Measurements from ENCODE around the gene OR6C6. TPM values are rescaled to one million over a fixed set of nuclear protein-coding genes. Genes with fewer than 3 reads are reported as not detected.
"Not testable (repeated sequence)": the region's sequence is repeated elsewhere in the genome, so short reads cannot be mapped to it uniquely, and the experiment has no call there.

OR6C6 gene
- not detected in 2 replicates for total RNA-seq

DNA sequence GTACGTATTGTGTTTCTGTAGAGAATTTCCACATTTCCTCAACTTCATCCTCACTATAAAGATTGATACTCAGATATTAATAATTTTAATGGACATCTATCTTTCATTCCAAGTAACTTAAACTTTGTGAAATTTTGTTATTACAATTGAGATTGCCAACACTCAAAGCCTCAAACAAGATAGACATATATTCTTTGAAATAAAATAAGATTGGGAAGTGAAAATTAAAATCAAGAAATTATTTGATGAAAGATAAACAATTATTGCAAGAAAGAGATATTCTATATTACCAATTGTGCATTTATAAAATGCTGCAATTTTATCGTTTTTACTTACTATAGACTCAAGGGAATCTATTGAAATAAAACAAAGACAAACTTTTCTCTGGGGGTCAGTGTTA, at the start of gene OR6C6:
OR6C6 (minus strand) TSS at position 101 of the 400 bp plus-strand sequence. CDS start 1,337 bp downstream, outside the sequence.
- DNase-seq (ENCODE audit: low read depth), result no peak

DNA sequence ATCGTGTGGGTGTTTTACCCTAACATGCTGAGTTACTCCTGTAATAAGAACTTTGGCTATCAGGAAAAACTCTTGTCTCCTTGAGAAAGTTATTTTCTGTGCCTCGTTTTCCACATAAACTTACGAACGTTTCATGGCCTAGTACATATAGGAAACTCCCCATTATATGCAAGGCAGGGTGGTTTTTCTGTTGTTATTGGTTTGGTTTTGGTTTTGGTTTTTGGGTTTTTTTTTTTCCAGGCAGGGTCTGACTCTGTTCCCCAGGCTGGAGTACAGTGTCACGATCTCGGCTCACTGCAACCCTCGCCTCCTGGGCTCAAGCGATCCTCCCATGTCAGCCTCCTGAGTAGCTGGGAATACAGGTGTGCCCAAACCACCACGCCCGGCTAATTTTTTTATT, 39.6 kb upstream of the OR6C6 start:
- no peak for DNase-seq (ENCODE audit: low read depth)

DNA sequence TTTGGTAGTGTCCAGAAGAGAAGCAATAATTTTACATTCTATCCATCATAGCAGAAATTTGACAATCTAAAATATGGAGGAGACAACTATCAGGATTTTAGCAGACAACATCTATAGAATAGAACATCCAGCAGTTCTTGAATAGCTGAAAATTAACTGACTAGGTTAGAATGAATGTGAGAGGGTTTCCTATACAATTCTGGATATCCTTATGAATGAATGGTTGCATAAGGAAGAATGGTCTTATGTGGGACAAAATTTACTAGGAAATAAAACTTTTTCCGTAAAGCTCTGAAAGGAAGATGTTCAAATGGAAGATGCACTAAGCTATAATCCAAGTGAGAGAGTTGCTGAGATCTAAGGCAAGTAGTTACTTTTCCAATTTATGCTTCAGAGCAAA, 34.1 kb upstream of the OR6C6 start, which contains the start of gene OR6C3:
OR6C3 (plus strand) TSS at position 301 of the 400 bp plus-strand sequence. CDS start 955 bp downstream, outside the sequence.
- DNase-seq (ENCODE audit: low read depth), result no peak

DNA sequence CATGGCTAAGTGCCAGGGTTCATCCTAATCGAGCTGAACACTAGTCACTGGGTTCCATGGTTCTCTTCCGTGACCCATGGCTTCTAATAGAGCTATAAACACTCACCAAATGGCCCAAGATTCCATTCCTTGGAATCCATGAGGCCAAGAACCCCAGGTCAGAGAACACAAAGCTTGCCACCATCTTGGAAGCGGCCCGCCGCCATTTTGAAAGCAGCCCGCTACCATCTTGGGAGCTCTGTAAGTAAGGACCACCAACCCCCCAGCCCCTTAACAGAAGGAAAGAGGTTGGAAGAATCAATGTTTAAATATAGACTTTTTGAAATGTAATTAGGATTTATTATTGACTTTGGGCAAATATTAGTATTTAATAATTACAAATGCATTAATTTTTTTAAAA, 29.4 kb upstream of the OR6C6 start:
- DNase-seq (ENCODE audit: low read depth), result not testable (repeated sequence)

DNA sequence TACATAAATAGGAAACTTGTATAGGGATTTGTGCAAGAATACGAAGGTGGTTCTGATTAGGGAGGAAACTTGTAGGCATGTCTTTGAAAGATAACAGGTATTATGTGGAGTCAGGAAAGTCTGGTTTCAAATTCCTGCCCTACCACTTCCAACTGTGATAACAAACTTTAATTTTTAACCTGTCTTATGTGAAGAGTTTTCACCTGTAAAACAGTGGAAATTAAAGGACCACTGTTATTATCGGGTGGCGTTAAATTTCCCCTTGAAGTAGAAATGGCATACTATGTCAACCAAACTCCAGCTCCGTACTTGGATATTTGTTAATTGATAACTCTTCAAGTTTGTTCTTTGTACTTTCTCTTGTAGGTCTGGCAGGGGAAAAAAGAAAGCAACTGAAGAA, 23.8 kb upstream of the OR6C6 start:
- DNase-seq (ENCODE audit: low read depth), result no peak

DNA sequence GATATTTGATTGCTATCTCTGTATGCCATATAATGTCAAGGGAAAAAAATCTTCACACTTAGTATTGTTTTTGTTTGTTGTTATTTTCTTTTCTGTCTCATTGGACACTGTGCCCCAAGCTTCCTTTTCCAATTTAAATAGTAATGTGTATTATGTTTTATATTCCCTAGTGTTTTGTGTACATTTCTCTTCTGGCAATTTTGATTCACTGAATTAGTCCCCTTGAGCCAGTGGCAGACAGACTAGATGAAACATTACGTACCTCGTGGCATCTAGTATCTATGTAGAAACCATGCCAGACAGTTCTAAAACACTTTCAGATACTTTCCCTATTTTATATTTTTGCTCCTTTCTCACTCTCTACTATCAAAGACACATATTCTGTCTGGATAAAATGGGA, 17.7 kb upstream of the OR6C6 start, which contains the start of gene OR6C1:
OR6C1 (plus strand) TSS at position 301 of the 400 bp plus-strand sequence. CDS start 6,257 bp downstream, outside the sequence.
- no peak for DNase-seq (ENCODE audit: low read depth)

DNA sequence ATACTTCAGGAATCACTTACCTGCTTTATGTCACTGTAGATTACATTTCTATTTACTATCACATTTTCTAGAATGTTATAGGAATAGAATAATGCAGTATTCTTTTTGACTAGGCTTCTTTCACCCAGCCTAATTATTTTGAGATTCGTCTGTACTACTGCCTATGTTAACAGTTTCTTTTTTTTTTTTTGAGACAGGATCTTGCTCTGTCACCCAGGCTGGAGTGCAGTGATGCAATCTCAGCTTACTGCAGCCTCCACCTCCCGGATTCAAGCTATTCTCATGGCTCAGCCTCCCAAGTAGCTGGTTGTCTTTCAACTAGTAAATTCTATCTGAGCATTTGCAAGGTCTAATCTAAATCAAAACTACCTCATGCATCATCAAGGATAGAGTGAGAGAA, 6.4 kb downstream of the OR6C6 start:
- DNase-seq (ENCODE audit: low read depth), result no peak

DNA sequence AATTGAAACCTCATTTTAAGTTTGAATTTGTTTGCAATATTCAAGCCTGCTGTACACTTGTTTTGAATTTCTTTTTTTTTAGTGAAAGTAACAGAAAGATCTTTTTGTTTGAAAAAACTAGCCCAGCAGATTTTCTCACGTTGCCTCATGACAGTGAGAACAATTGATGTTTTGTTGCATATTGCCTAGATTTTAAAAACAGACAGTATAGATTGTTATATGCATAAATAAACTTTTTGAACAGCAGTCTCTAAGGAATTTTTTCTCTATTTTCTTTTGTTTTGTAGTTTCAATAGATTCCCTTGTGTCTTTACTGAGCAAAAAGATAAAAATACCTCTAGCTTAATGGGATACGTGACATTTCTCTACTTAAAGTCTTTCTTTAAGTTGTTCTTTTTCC, 15.4 kb downstream of the OR6C6 start:
- no peak for DNase-seq (ENCODE audit: low read depth)

DNA sequence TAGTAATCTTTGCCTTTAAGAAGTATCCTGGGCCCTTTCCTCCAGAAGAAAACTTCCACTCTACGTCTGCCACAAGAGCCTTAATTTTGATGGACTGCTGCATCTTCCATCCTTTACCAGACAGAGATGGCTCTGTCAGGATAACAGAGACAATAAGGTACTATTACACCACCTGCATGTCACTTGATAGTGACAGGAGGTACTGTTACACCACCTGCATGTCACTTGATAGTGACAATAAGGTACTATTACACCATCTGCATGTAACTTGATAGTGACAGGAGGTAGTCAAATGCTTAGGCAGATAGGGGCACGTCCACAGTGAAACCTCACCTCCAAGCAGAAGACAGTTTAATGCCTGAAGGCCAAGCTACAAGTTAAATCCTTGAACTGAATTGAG, 38.1 kb downstream of the OR6C6 start:
- DNase-seq (ENCODE audit: low read depth), result no peak

DNA sequence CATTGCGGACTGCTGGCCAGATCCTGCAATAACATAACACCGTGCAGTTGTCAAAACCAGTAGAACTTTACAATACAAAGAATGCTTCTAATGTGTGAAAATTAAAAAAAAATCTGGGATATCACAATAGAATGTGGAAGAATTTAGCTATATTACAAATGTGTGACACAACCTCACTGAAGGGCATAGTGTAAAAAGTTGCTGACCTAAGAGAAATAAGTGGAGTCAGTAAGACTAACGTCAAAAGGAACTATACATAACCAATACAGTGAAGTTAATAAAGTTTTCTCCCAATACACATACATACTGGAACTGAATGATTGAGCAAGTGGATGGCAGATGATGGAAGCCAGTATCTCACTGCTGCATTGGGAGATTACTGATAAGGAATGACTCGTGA, 39.5 kb downstream of the OR6C6 start:
- no peak for DNase-seq (ENCODE audit: low read depth)

DNA sequence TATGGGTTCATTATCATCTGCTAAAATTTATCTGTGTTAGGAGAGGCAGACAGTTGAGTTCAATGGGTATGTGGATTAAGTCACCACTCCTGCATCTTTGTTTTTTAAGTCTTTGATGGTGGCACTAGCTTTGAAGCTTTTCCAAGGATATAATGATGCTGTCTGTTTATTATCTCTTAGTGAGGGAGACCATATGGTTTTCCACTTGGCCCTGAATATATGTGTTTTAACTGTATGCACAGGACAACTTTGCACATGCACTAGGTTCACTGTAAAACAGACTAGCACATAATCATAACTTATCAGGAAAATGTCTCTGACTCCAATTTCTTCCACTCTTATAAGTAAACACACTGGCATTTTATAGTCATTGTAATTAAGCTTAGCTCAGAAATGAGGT, 43.1 kb downstream of the OR6C6 start:
- DNase-seq (ENCODE audit: low read depth), result no peak

DNA sequence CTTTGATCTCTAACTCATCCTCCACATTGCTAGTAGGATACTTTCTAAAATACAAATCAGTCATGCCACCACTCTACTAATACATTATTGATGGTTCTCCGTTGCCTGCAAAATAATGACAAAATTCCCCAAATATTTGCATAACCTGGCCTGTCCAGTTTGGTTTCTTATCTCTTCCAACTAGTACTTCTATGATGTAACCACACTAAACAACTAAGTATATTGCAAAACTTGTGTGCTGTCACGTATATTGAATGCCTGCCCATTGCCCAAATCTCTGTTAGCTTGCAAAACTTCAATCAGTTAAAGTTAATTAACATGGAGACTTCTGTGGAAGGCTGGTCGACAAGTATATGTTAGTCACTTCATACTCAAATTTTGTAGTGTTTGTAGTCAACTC, 45.4 kb downstream of the OR6C6 start:
- no peak for DNase-seq (ENCODE audit: low read depth)

DNA sequence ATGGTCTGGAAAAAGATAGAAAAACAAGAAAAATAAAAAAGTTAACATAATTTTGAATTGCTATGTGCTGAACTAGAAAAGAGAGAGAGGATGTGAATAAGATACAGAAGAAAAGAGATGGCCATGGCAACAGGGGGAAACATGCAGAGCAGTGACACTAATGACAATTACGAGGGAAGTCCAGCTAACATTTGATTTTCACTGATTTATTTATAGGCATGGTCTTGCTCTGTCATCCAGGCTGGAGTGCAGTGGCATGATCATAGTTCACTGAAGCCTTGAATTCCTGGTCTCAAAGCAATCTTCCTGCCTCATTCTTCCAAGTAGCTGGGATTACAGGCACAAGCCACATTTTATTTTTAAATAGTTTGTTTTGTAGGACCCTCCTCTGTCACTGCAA, 50.2 kb downstream of the OR6C6 start:
- DNase-seq (ENCODE audit: low read depth), result no peak

DNA sequence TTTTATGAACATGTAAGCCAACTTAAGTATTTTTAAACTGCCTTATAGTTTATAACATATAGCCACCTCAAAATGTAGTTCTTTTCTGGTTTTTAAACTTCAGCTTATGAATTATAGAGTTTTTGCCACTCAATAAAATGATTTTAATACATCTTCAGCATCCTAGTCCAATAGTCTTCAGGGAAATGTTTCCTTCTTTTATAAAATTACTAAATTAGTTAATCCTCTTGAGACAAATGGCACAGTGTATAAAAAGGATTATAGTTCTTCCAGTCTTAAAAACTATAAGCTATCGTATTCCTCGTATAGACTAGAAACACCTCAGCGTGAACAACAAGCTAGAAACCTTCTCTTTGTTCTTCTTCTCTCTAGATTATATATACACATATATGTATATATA, 52.1 kb downstream of the OR6C6 start, which contains the start of gene OR6C74:
OR6C74 (plus strand) TSS at position 301 of the 400 bp plus-strand sequence. CDS start 2,679 bp downstream, outside the sequence.
- DNase-seq (ENCODE audit: low read depth), result no peak

Other genes starting within 250 kb of the OR6C6 start
- gene OR9K2, start 170.2 kb downstream of the OR6C6 start, total RNA-seq, result not detected in 2 replicates
- gene OR10A7, start 75.5 kb downstream of the OR6C6 start, total RNA-seq, result not detected in 2 replicates
- not detected in 2 replicates for gene OR6C74, start 52.0 kb downstream of the OR6C6 start, total RNA-seq
- gene OR6C1, start 17.8 kb upstream of the OR6C6 start, total RNA-seq, result not detected in 2 replicates
- not detected in 2 replicates for gene OR6C3, start 34.2 kb upstream of the OR6C6 start, total RNA-seq
- not detected in 2 replicates for gene OR6C75, start 66.4 kb upstream of the OR6C6 start, total RNA-seq
- not detected in 2 replicates for gene OR6C65, start 104.0 kb upstream of the OR6C6 start, total RNA-seq
- not detected in 2 replicates for gene OR6C76, start 129.7 kb upstream of the OR6C6 start, total RNA-seq
- gene OR6C2, start 147.5 kb upstream of the OR6C6 start, total RNA-seq, result not detected in 2 replicates
- gene OR6C70, start 173.6 kb upstream of the OR6C6 start, total RNA-seq, result not detected in 2 replicates
- not detected in 2 replicates for gene OR6C68, start 195.8 kb upstream of the OR6C6 start, total RNA-seq